HEK293 (cell line): Measurements from ENCODE around the gene TRIM44.

Experiments
- BCL11A ChIP-seq: fragments of 450-650 bp; formaldehyde crosslinking; IDR thresholded peaks from 2 replicates; pipeline ENCODE4 v1.5.1; 2016; ENCODE audit warnings: low read depth, missing biosample characterization, missing genetic modification characterization
- EGR2 ChIP-seq: fragments of 450-650 bp; formaldehyde crosslinking; IDR thresholded peaks from 2 replicates; pipeline ENCODE4 v1.5.1; 2016; ENCODE audit warnings: low read depth, missing biosample characterization, missing genetic modification characterization
- GLI4 ChIP-seq: fragments of 450-650 bp; formaldehyde crosslinking; IDR thresholded peaks from 2 replicates; pipeline ENCODE4 v1.5.1; 2016; ENCODE audit warnings: missing biosample characterization, missing genetic modification characterization
- GLIS1 ChIP-seq: fragments of 450-650 bp; formaldehyde crosslinking; IDR thresholded peaks from 2 replicates; pipeline ENCODE4 v1.5.1; 2016; ENCODE audit warnings: missing biosample characterization, missing genetic modification characterization
- HOXD13 ChIP-seq: sonication (generic); formaldehyde crosslinking; IDR thresholded peaks from 2 replicates; pipeline ENCODE4 v1.8.0; 2022; ENCODE audit warnings: missing genetic modification reagents, borderline replicate concordance
- KLF10 ChIP-seq: fragments of 450-650 bp; IDR thresholded peaks from 2 replicates; pipeline ENCODE4 v1.5.1; 2018; ENCODE audit warnings: missing biosample characterization, mild to moderate bottlenecking, missing genetic modification characterization
- PATZ1 ChIP-seq: fragments of 450-650 bp; formaldehyde crosslinking; IDR thresholded peaks from 2 replicates; pipeline ENCODE4 v1.5.1; 2016; ENCODE audit warnings: missing biosample characterization, missing genetic modification characterization
- PBX3 ChIP-seq: sonication (generic); formaldehyde crosslinking; IDR thresholded peaks from 2 replicates; pipeline ENCODE4 v1.8.1; 2022; ENCODE audit warnings: mild to moderate bottlenecking, moderate library complexity, missing genetic modification reagents
- PRDM4 ChIP-seq: fragments of 450-650 bp; formaldehyde crosslinking; IDR thresholded peaks from 2 replicates; pipeline ENCODE4 v1.5.1; 2017; ENCODE audit warnings: missing biosample characterization, missing genetic modification characterization
- TCF7L2 ChIP-seq: IDR thresholded peaks from 2 replicates; pipeline ENCODE4 v1.6.1; 2011; ENCODE audit warnings: low read depth, mild to moderate bottlenecking, inconsistent platforms, low read length, moderate library complexity, borderline replicate concordance
- WT1 ChIP-seq: fragments of 450-650 bp; formaldehyde crosslinking; IDR thresholded peaks from 2 replicates; pipeline ENCODE4 v1.5.1; 2016; ENCODE audit warnings: missing biosample characterization, missing genetic modification characterization
- ZBTB44 ChIP-seq: fragments of 450-650 bp; IDR thresholded peaks from 2 replicates; pipeline ENCODE4 v1.5.1; 2018; ENCODE audit warnings: missing biosample characterization, mild to moderate bottlenecking, missing genetic modification characterization
- ZBTB49 ChIP-seq: fragments of 450-650 bp; formaldehyde crosslinking; IDR thresholded peaks from 2 replicates; pipeline ENCODE4 v1.5.1; 2016; ENCODE audit warnings: missing biosample characterization, missing genetic modification characterization, low read depth
- ZFP69B ChIP-seq: fragments of 450-650 bp; formaldehyde crosslinking; IDR thresholded peaks from 2 replicates; pipeline ENCODE4 v1.5.1; 2016; ENCODE audit warnings: missing biosample characterization, missing genetic modification characterization
- ZNF148 ChIP-seq: fragments of 450-650 bp; formaldehyde crosslinking; IDR thresholded peaks from 2 replicates; pipeline ENCODE4 v1.5.0; 2017; ENCODE audit warnings: missing biosample characterization, missing genetic modification characterization, borderline replicate concordance
- ZNF2 ChIP-seq: fragments of 450-650 bp; formaldehyde crosslinking; IDR thresholded peaks from 2 replicates; pipeline ENCODE4 v1.5.1; 2016; ENCODE audit warnings: missing biosample characterization, missing genetic modification characterization
- ZNF292 ChIP-seq: fragments of 450-650 bp; formaldehyde crosslinking; IDR thresholded peaks from 2 replicates; pipeline ENCODE4 v1.5.1; 2016; ENCODE audit warnings: low read depth, missing biosample characterization, missing genetic modification characterization, borderline replicate concordance
- ZNF311 ChIP-seq: fragments of 450-650 bp; formaldehyde crosslinking; IDR thresholded peaks from 2 replicates; pipeline ENCODE4 v1.5.1; 2017; ENCODE audit warnings: missing biosample characterization, missing genetic modification characterization, borderline replicate concordance
- ZNF423 ChIP-seq: fragments of 450-650 bp; formaldehyde crosslinking; IDR thresholded peaks from 2 replicates; pipeline ENCODE4 v1.5.1; 2016; ENCODE audit warnings: missing biosample characterization, missing genetic modification characterization
- ZNF48 ChIP-seq: fragments of 450-650 bp; formaldehyde crosslinking; IDR thresholded peaks from 2 replicates; pipeline ENCODE4 v1.5.1; 2016; ENCODE audit warnings: missing biosample characterization, missing genetic modification characterization
- ZNF558 ChIP-seq: fragments of 450-650 bp; formaldehyde crosslinking; IDR thresholded peaks from 2 replicates; pipeline ENCODE4 v1.5.1; 2016; ENCODE audit warnings: missing biosample characterization, missing genetic modification characterization
- ZNF654 ChIP-seq: fragments of 450-650 bp; formaldehyde crosslinking; IDR thresholded peaks from 2 replicates; pipeline ENCODE4 v1.5.1; 2016; ENCODE audit warnings: low read depth, missing biosample characterization, missing genetic modification characterization
- ZNF747 ChIP-seq: fragments of 450-650 bp; formaldehyde crosslinking; IDR thresholded peaks from 2 replicates; pipeline ENCODE4 v1.5.1; 2016; ENCODE audit warnings: missing biosample characterization, missing genetic modification characterization
- ZNF843 ChIP-seq: fragments of 450-650 bp; formaldehyde crosslinking; IDR thresholded peaks from 2 replicates; pipeline ENCODE4 v1.5.1; 2016; ENCODE audit warnings: missing biosample characterization, missing genetic modification characterization
- ZSCAN18 ChIP-seq: fragments of 450-650 bp; formaldehyde crosslinking; IDR thresholded peaks from 2 replicates; pipeline ENCODE4 v1.5.1; 2016; ENCODE audit warnings: missing biosample characterization, missing genetic modification characterization

Gene TRIM44

GRCh38 chr11:35662649-35663407 is at the start of gene TRIM44 (continued):
- no peak for TF ChIP-seq ZBTB49
- TF ChIP-seq ZNF2 (tag by site-specific recombination): peak; percentile 70
- no peak for TF ChIP-seq PATZ1 (tag by site-specific recombination)
- peak; percentile 70 for TF ChIP-seq ZFP69B
- TF ChIP-seq HOXD13 (CRISPR knock-in tag): 0 out of 2 replicates have a peak, but pooled peaks have one; percentile 13
- 0 out of 2 replicates have a peak, but pooled peaks have one; percentile 56 for TF ChIP-seq GLI4 (tag by site-specific recombination)
- TF ChIP-seq PRDM4 (tag by site-specific recombination): no peak
- TF ChIP-seq BCL11A: no peak
- 0 out of 2 replicates have a peak, but pooled peaks have one; percentile 8 for TF ChIP-seq ZNF843 (tag by site-specific recombination)
- peak; percentile 34; the same call in 1 of the 2 replicates for TF ChIP-seq KLF10 (tag by site-specific recombination)
- peak; percentile 61; the same call in 1 of the 2 replicates for TF ChIP-seq ZNF423 (tag by site-specific recombination)
- TF ChIP-seq WT1: no peak
- no peak for TF ChIP-seq TCF7L2
- TF ChIP-seq ZNF148: no peak; the same call in 1 of the 2 replicates
- no peak for TF ChIP-seq ZSCAN18 (tag by site-specific recombination)
- TF ChIP-seq ZNF48 (tag by site-specific recombination): no peak
- TF ChIP-seq GLIS1: 0 out of 2 replicates have a peak, but pooled peaks have one; percentile 17
- TF ChIP-seq PBX3 (CRISPR knock-in tag): peak; percentile 93
- TF ChIP-seq ZNF747 (tag by site-specific recombination): no peak
- no peak for TF ChIP-seq ZNF292 (tag by site-specific recombination)
- TF ChIP-seq ZNF558: no peak
- TF ChIP-seq EGR2 (tag by site-specific recombination): peak; percentile 59; the same call in 1 of the 2 replicates
- TF ChIP-seq ZNF654: no peak
- TF ChIP-seq ZNF311 (tag by site-specific recombination): no peak
- 0 out of 2 replicates have a peak, but pooled peaks have one; percentile 16 for TF ChIP-seq ZBTB44
